OCI-LY7 (cell line): ENCODE measurements around the gene PWWP2B. TPM values are rescaled to one million over a fixed set of nuclear protein-coding genes. Genes with fewer than 3 reads are reported as not detected.

Source experiments
- BruUV-seq: library from RNA; stranded (reverse); fragments of 400-500 nt; replicated peaks from 2 replicates; lab custom pipeline; 2021; lab: Mats Ljungman, UMichigan
- CTCF ChIA-PET: fragments of 300-600 bp; sonication (Branson Sonifier 250); formaldehyde crosslinking; loops from one replicate; lab custom pipeline; 2022; ENCODE audit warnings: antibody characterized with exemption; ENCODE audit not compliant: unreplicated experiment; lab: Charles Lee
- POLR2A ChIA-PET: fragments of 300-600 bp; sonication (Branson Sonifier 250); formaldehyde crosslinking; loops from one replicate; lab custom pipeline; 2022; ENCODE audit warnings: antibody characterized with exemption; lab: Charles Lee
- DNase-seq: peaks from one replicate; pipeline ENCODE4 v3.0.0-alpha.2; 2015; ENCODE audit warnings: low spot score
- H2AFZ ChIP-seq: fragments of 200-600 bp; sonication (generic), shearing (Covaris generic); 2 replicates; pipeline ENCODE4 v1.6.1; 2014; ENCODE audit warnings: mild to moderate bottlenecking, antibody characterized with exemption, low read length, moderate library complexity
- H3K27ac ChIP-seq: fragments of 200-600 bp; sonication (generic); 2 replicates; pipeline ENCODE4 v1.5.1; 2014; ENCODE audit warnings: mixed run types, low read depth, mild to moderate bottlenecking, moderate library complexity, low read length, inconsistent platforms; ENCODE audit not compliant: poor library complexity, severe bottlenecking
- H3K36me3 ChIP-seq: fragments of 200-600 bp; sonication (generic); 2 replicates; pipeline ENCODE4 v1.6.1; 2014; ENCODE audit warnings: mild to moderate bottlenecking, antibody characterized with exemption, low read length, moderate library complexity, mixed read lengths; ENCODE audit not compliant: insufficient read depth
- H3K4me1 ChIP-seq: fragments of 200-600 bp; sonication (generic); 2 replicates; pipeline ENCODE4 v1.5.1; 2014; ENCODE audit warnings: mild to moderate bottlenecking, low read length; ENCODE audit not compliant: insufficient read depth, poor library complexity, severe bottlenecking
- H3K4me2 ChIP-seq: fragments of 200-600 bp; sonication (generic); 2 replicates; pipeline ENCODE4 v1.6.1; 2014; ENCODE audit warnings: mild to moderate bottlenecking, low read length
- H3K4me3 ChIP-seq: fragments of 200-600 bp; sonication (generic); 2 replicates; pipeline ENCODE4 v1.5.1; 2014; ENCODE audit warnings: mild to moderate bottlenecking, low read depth, low read length; ENCODE audit not compliant: poor library complexity, severe bottlenecking
- H3K79me2 ChIP-seq: fragments of 200-600 bp; sonication (generic); 2 replicates; pipeline ENCODE4 v1.6.1; 2016; ENCODE audit warnings: low read depth, mild to moderate bottlenecking, low read length, moderate library complexity, mixed read lengths; ENCODE audit not compliant: insufficient read depth
- H3K9me2 ChIP-seq: fragments of 200-600 bp; sonication (generic); 2 replicates; pipeline ENCODE4 v1.6.1; 2016; ENCODE audit warnings: mild to moderate bottlenecking, low read length, mixed read lengths; ENCODE audit not compliant: insufficient read depth
- H3K9me3 ChIP-seq: fragments of 200-600 bp; sonication (generic); 2 replicates; pipeline ENCODE4 v1.6.1; 2014; ENCODE audit warnings: mild to moderate bottlenecking, mixed run types, low read length, mixed read lengths
- H4K20me1 ChIP-seq: fragments of 200-600 bp; sonication (generic); 2 replicates; pipeline ENCODE4 v1.6.1; 2014; ENCODE audit warnings: mild to moderate bottlenecking, antibody characterized with exemption, low read length, moderate library complexity, mixed read lengths; ENCODE audit not compliant: insufficient read depth
- EZH2phosphoT487 ChIP-seq: fragments of 200-600 bp; sonication (generic); IDR thresholded peaks from 2 replicates; pipeline ENCODE4 v1.6.1; 2018; ENCODE audit warnings: low read depth, borderline replicate concordance, mild to moderate bottlenecking, mixed run types, antibody characterized with exemption, low read length, moderate library complexity, mixed read lengths
- intact Hi-C: fragments of 100-400 bp; cut with micrococcal nuclease; formaldehyde crosslinking; loops from one replicate; pipeline ENCODE4 v1.10.0; 2022; ENCODE audit not compliant: unreplicated experiment
- total RNA-seq, 2 experiments: library from RNA; depleted of rRNA in 1 of 2; stranded (reverse); fragments of >200 nt in 1 of 2; shearing (Covaris generic) in 1 of 2; gene quantifications; 2 replicates each; pipeline ENCODE4 v1.2.3, GENCODE V29; 2014 to 2022
- TF ChIP-seq, protein P1 (sequence below): fragments of 200-600 bp; sonication (generic); conservative IDR thresholded peaks from 2 replicates; pipeline ENCODE4 v1.5.1; 2014; ENCODE audit warnings: mild to moderate bottlenecking, antibody characterized with exemption, low read length, moderate library complexity, mixed read lengths

Gene PWWP2B
- total RNA-seq, 2 experiments from 2014 or later: 5.9 to 10.6 TPM

DNA sequence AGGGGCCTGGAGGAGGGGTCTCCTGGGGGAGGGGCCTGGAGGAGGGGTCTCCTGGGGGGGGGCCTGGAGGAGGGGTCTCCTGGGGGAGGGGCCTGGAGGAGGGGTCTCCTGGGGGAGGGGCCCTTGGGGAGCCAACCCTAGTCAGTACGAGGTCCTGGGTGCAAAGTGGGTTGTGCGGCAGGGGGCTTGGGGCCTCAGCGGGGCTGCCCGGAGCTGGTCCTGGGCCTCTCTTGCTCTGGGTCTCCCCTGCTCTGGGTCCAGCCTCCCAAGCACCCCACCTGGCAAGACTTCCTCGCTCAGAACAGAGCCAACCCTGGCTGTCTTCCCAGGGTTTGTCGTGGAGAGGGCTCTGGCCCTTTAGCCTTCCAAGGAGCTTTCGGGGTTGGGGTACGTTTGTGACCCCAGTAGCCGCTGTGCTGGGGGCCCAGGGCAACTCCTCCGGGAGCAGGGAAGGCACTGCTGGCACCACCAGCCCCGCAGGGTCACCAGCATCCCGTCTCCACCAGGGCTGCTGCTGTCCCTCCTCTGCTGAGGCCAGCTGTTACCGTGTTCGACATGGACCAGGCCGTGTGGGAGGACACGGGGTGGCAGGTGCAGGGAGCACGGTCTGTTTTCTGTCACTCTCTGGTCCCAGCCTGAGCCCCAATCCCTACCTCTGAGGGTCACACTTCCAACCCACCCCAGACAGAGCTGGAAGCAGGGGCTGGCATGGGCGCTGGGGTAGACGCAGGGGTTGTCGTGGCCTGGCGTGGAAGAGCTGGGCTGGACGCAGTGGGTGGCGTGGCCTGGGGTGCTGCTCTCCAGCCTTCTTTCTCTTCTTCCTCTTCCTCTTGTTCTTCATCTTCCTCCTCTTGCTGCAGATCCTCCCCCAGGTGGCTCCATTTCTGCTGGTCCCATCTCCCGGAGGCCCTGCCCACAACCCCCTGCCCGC, 22.8 kb downstream of the PWWP2B start:
- H3K4me1 ChIP-seq: peaks cover 63% of the 10 kb centered on the region
- no peak for TF ChIP-seq EZH2phosphoT487
- TF ChIP-seq, protein P1, sequence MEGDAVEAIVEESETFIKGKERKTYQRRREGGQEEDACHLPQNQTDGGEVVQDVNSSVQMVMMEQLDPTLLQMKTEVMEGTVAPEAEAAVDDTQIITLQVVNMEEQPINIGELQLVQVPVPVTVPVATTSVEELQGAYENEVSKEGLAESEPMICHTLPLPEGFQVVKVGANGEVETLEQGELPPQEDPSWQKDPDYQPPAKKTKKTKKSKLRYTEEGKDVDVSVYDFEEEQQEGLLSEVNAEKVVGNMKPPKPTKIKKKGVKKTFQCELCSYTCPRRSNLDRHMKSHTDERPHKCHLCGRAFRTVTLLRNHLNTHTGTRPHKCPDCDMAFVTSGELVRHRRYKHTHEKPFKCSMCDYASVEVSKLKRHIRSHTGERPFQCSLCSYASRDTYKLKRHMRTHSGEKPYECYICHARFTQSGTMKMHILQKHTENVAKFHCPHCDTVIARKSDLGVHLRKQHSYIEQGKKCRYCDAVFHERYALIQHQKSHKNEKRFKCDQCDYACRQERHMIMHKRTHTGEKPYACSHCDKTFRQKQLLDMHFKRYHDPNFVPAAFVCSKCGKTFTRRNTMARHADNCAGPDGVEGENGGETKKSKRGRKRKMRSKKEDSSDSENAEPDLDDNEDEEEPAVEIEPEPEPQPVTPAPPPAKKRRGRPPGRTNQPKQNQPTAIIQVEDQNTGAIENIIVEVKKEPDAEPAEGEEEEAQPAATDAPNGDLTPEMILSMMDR: no peak
- peak; percentile 18 for DNase-seq
- no peaks in the 10 kb centered on the region for H3K79me2 ChIP-seq
- H3K4me3 ChIP-seq: no peak overlapping the region
- CTCF ChIA-PET: no interaction called here
- H2AFZ ChIP-seq: peak overlapping the region; percentile 43; the same call in 1 of the 2 replicates
- no peaks in the 10 kb centered on the region for H3K36me3 ChIP-seq
- no peaks in the 10 kb centered on the region for H3K9me2 ChIP-seq
- no peaks in the 10 kb centered on the region for H4K20me1 ChIP-seq
- H3K4me2 ChIP-seq: peak overlapping the region; percentile 69
- no peaks in the 10 kb centered on the region for H3K9me3 ChIP-seq
- intact Hi-C loops: loop anchor here (10.0 kb wide), 1 partner anchor 255 kb away; no protein-coding TSS in a partner anchor
- POLR2A ChIA-PET: interaction anchor here (0.6 to 1.2 kb wide), 3 partner anchors 11 to 1575 kb away, joined by 3 to 4 read pairs (median 3); no protein-coding TSS in a partner anchor
- BruUV-seq: no TSS peak
- peak overlapping the region; percentile 91 for H3K27ac ChIP-seq

GRCh38 chr10:132420469-132420980, 23.5 kb downstream of the PWWP2B start:
- peak; percentile 39 for DNase-seq
- Histone ChIP-seq H4K20me1 (no peaks in the 10 kb centered on the region), H3K27ac (peak overlapping the region; percentile 91), H3K79me2 (no peaks in the 10 kb centered on the region), H3K4me3 (peak overlapping the region; percentile 49), H3K9me2 (no peaks in the 10 kb centered on the region), H2AFZ (peak overlapping the region; percentile 43; the same call in 1 of the 2 replicates), H3K9me3 (no peaks in the 10 kb centered on the region), H3K4me2 (peak overlapping the region; percentile 69), H3K4me1 (peaks cover 63% of the 10 kb centered on the region), H3K36me3 (no peaks in the 10 kb centered on the region)
- BruUV-seq: no TSS peak
- intact Hi-C loops: loop anchor here (10.0 kb wide), 1 partner anchor 256 kb away; no protein-coding TSS in a partner anchor
- TF ChIP-seq, protein P1: no peak
- TF ChIP-seq EZH2phosphoT487: no peak
- CTCF ChIA-PET: no interaction called here
- POLR2A ChIA-PET: interaction anchor here (0.6 to 2.3 kb wide), 7 partner anchors 9 to 1576 kb away, joined by 3 to 18 read pairs (median 3); no protein-coding TSS in a partner anchor
